CD14-positive monocyte (primary cell): ENCODE data around the gene TAS1R2. TPM values are rescaled to one million over a fixed set of nuclear protein-coding genes. Genes with fewer than 3 reads are reported as not detected.

ENCODE experiments used
- DNase-seq, 3 donors: peaks; one replicate each; pipeline ENCODE4 v3.0.0-alpha.2; 2011 to 2022
- H2AFZ ChIP-seq: 2 replicates; pipeline ENCODE4 v1.6.0; 2012; ENCODE audit warnings: mild to moderate bottlenecking, low read depth, low read length, inconsistent platforms; ENCODE audit not compliant: insufficient read depth, poor library complexity, severe bottlenecking
- H3K27ac ChIP-seq, 2 donors: 1 replicate in 1 of 2; 2 replicates in 1 of 2; pipeline ENCODE4 v1.5.1; 2012 to 2013; ENCODE audit warnings: low read length in 2 of 2, control low read depth in 1 of 2, inconsistent platforms in 1 of 2, low read depth in 1 of 2, mild to moderate bottlenecking in 1 of 2
- H3K27me3 ChIP-seq, 2 donors: one replicate each; pipeline versions ENCODE4 v1.6.0 to v1.6.1; 2011 to 2013; ENCODE audit warnings: low read length in 2 of 2; ENCODE audit not compliant: control insufficient read depth in 2 of 2, insufficient read depth in 2 of 2
- H3K36me3 ChIP-seq, 2 donors: replicated peaks in 1 of 2; 1 replicate in 1 of 2; 2 replicates in 1 of 2; pipeline versions ENCODE4 v1.5.1 to v1.6.1; 2012 to 2013; ENCODE audit warnings: low read length in 2 of 2, control low read depth in 1 of 2, inconsistent platforms in 1 of 2, mild to moderate bottlenecking in 1 of 2; ENCODE audit not compliant: insufficient read depth in 2 of 2, control insufficient read depth in 1 of 2
- H3K4me1 ChIP-seq, 2 donors: 1 replicate in 1 of 2; 2 replicates in 1 of 2; pipeline versions ENCODE4 v1.5.1 to v1.6.1; 2012 to 2013; ENCODE audit warnings: low read length in 2 of 2, control low read depth in 1 of 2, inconsistent platforms in 1 of 2, mild to moderate bottlenecking in 1 of 2, moderate library complexity in 1 of 2; ENCODE audit not compliant: insufficient read depth in 2 of 2, control insufficient read depth in 1 of 2
- H3K4me2 ChIP-seq: replicated peaks from 2 replicates; pipeline ENCODE3; 2012; ENCODE audit warnings: low read length, moderate library complexity, mild to moderate bottlenecking; ENCODE audit not compliant: poor library complexity, severe bottlenecking; ENCODE audit errors: extremely low read depth
- H3K4me3 ChIP-seq, 3 experiments: fragments of 200-600 bp in 1 of 3; sonication (generic) in 1 of 3; replicated peaks in 1 of 3; 1 replicate in 2 of 3; 2 replicates in 1 of 3; pipeline ENCODE4 v1.5.1; 2011 to 2013; ENCODE audit warnings: low read length in 3 of 3, mild to moderate bottlenecking in 3 of 3, control low read depth in 2 of 3, low read depth in 2 of 3, inconsistent platforms in 1 of 3, moderate library complexity in 1 of 3
- H3K79me2 ChIP-seq: 2 replicates; pipeline ENCODE4 v1.6.0; 2012; ENCODE audit warnings: mild to moderate bottlenecking, control low read depth, inconsistent platforms, low read length, moderate library complexity; ENCODE audit not compliant: insufficient read depth
- H3K9ac ChIP-seq: 2 replicates; pipeline ENCODE4 v1.6.0; 2017; ENCODE audit warnings: low read length, mild to moderate bottlenecking; ENCODE audit not compliant: insufficient read depth, poor library complexity, severe bottlenecking
- H3K9me3 ChIP-seq, 2 donors: replicated peaks in 1 of 2; 1 replicate in 1 of 2; 2 replicates in 1 of 2; pipeline versions ENCODE4 v1.5.1 to v1.6.1; 2012 to 2013; ENCODE audit warnings: low read length in 2 of 2, control low read depth in 1 of 2; ENCODE audit not compliant: control insufficient read depth in 1 of 2, insufficient read depth in 1 of 2
- H4K20me1 ChIP-seq: 2 replicates; pipeline ENCODE4 v1.6.0; 2012; ENCODE audit warnings: mild to moderate bottlenecking, low read length, control low read depth, moderate library complexity; ENCODE audit not compliant: insufficient read depth
- H3K27ac Mint-ChIP-seq, 7 donors: one replicate each; pipeline ENCODE4 v1.8.0; 2020; ENCODE audit warnings: mild to moderate bottlenecking in 7 of 7, mixed read lengths in 7 of 7, moderate library complexity in 6 of 7, inconsistent platforms in 2 of 7
- H3K27me3 Mint-ChIP-seq, 3 donors: one replicate each; pipeline ENCODE4 v1.8.0; 2021 to 2022; ENCODE audit warnings: low read depth in 3 of 3, mild to moderate bottlenecking in 3 of 3, mixed read lengths in 3 of 3, moderate library complexity in 3 of 3, inconsistent platforms in 1 of 3
- H3K36me3 Mint-ChIP-seq, 2 donors: one replicate each; pipeline ENCODE4 v1.8.0; 2020; ENCODE audit warnings: mixed read lengths in 2 of 2, inconsistent platforms in 1 of 2, mild to moderate bottlenecking in 1 of 2
- H3K4me1 Mint-ChIP-seq: one replicate; pipeline ENCODE4 v1.8.0; 2020; ENCODE audit warnings: mild to moderate bottlenecking, mixed read lengths
- H3K4me3 Mint-ChIP-seq, 2 donors: one replicate each; pipeline ENCODE4 v1.8.0; 2020; ENCODE audit warnings: mild to moderate bottlenecking in 2 of 2, mixed read lengths in 2 of 2, moderate library complexity in 1 of 2
- H3K9me3 Mint-ChIP-seq, 7 donors: one replicate each; pipeline ENCODE4 v1.8.0; 2020 to 2022; ENCODE audit warnings: mixed read lengths in 7 of 7, mild to moderate bottlenecking in 6 of 7, moderate library complexity in 6 of 7, inconsistent platforms in 2 of 7
- CTCF ChIP-seq: fragments of 200-600 bp; IDR thresholded peaks from one replicate; pipeline ENCODE4 v1.8.0; 2022; ENCODE audit warnings: antibody characterized with exemption, mild to moderate bottlenecking
- WGBS: methylation state at CpG from one replicate; pipeline ENCODE4 v1.1.5; 2013; ENCODE audit warnings: missing lambda C conversion rate; ENCODE audit not compliant: insufficient coverage; 5-methylcytosine and 5-hydroxymethylcytosine counted together
- intact Hi-C, 2 donors: fragments of 100-400 bp; cut with micrococcal nuclease; formaldehyde crosslinking; loops; one replicate each; pipeline versions ENCODE4 v1.15.0 to v1.15.1; 2023
- polyA plus RNA-seq, 3 donors: library from polyadenylated mRNA; depleted of rRNA in 1 of 3; unstranded in 2 of 3; stranded (reverse) in 1 of 3; fragments of 300-500 nt in 2 of 3; fragments of >200 nt in 1 of 3; fragmentation: Illumina TruSeq in 2 of 3; gene quantifications; 1 replicate in 2 of 3; 2 replicates in 1 of 3; pipeline ENCODE4 v1.2.3, GENCODE V29; 2012 to 2021

TAS1R2 gene
- polyA plus RNA-seq, 3 donors: not detected

GRCh38 chr1:18883636-18884418 is 24.4 kb upstream of the TAS1R2 start:
- Histone ChIP-seq H3K9me3 (no peaks in the 10 kb centered on the region), H3K36me3 (peaks cover 37 to 57% of the 10 kb centered on the region in 2 donors), H2AFZ (no peak overlapping the region), H3K4me3 (no peak overlapping the region), H3K79me2 (no peaks in the 10 kb centered on the region), H3K27me3 (no peaks in the 10 kb centered on the region), H4K20me1 (no peaks in the 10 kb centered on the region), H3K4me1 (no peaks in the 10 kb centered on the region), H3K9ac (no peak overlapping the region), H3K4me2 (no peak overlapping the region), H3K27ac (no peak overlapping the region)
- H3K4me1 Mint-ChIP-seq: no peaks in the 10 kb centered on the region
- intact Hi-C loops: no loop called here
- peaks cover 0 to 4% (median 0%) of the 10 kb centered on the region in 7 donors for H3K9me3 Mint-ChIP-seq
- WGBS: 65% methylated on average over 12 of the region's 14 CpGs
- peaks cover 47 to 61% of the 10 kb centered on the region in 2 donors for H3K36me3 Mint-ChIP-seq
- peak; percentile 91 for TF ChIP-seq CTCF
- DNase-seq: peak; percentile 37 to 50 (median 48)
- no peaks in the 10 kb centered on the region for H3K27me3 Mint-ChIP-seq
- H3K27ac Mint-ChIP-seq: no peak overlapping the region
- no peak overlapping the region for H3K4me3 Mint-ChIP-seq

- Histone ChIP-seq H3K27me3 (no peaks in the 10 kb centered on the region), H3K4me1 (no peaks in the 10 kb centered on the region), H3K4me2 (no peak overlapping the region), H3K9me3 (no peaks in the 10 kb centered on the region), H3K27ac (no peak overlapping the region), H3K36me3 (peaks cover 33 to 49% of the 10 kb centered on the region in 2 donors), H3K4me3 (no peak overlapping the region), H2AFZ (no peak overlapping the region), H3K9ac (no peak overlapping the region), H4K20me1 (no peaks in the 10 kb centered on the region), H3K79me2 (no peaks in the 10 kb centered on the region)
- intact Hi-C loops: no loop called here
- Mint-ChIP-seq H3K4me1 (no peaks in the 10 kb centered on the region), H3K36me3 (peaks cover 45 to 59% of the 10 kb centered on the region in 2 donors), H3K9me3 (peaks cover 0 to 4% (median 0%) of the 10 kb centered on the region in 7 donors), H3K27ac (peak overlapping the region in 1 of 7 donors; percentile 36), H3K4me3 (no peak overlapping the region), H3K27me3 (no peaks in the 10 kb centered on the region)
- no peak for DNase-seq
- TF ChIP-seq CTCF: no peak
- WGBS: over 99% methylated on average over 22 of the region's 23 CpGs
Observed at GRCh38 chr1:18883079-18883478, 23.6 kb upstream of the TAS1R2 start.
